ENCODE measurements around the gene AUTS2.

GRCh38 chr7:70657989-70658632, 1059.8 kb downstream of the AUTS2 start:
- TF ChIP-seq POLR2A (IDR thresholded peaks at IDR 0.05) (no peak), CTCF (IDR thresholded peaks at IDR 0.05) (no peak)
